Breast epithelium (tissue), 3 donors: ENCODE measurements around the gene FAM43A.

ENCODE experiments used
- CTCF ChIP-seq, 3 donors: fragments of 450-650 bp; IDR thresholded peaks; one replicate each; pipeline ENCODE4 v1.5.1; 2016 to 2017; ENCODE audit warnings: antibody characterized with exemption in 3 of 3, mild to moderate bottlenecking in 3 of 3, moderate library complexity in 3 of 3
- POLR2A ChIP-seq: fragments of 450-650 bp; IDR thresholded peaks from one replicate; pipeline ENCODE4 v1.6.1; 2016; ENCODE audit warnings: antibody characterized with exemption, mild to moderate bottlenecking, moderate library complexity

DNA sequence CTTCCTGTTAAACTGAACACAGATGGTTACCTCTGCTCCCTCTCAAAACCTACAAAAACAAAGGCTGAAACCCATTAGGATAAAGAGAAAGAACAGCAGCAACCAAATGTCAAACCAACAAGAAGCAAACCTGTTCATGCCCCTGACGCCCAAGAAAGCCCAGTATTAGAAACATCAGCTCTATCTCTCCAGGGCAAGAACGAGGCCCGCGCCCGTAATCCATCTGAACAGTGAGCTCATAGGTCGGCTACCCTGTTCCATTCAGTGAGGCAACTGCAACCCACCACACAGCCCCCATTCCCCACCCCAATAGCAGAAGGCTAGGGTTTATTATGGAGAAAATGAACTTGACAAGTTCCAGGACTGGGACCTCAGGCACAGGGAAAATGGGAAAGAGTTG lies 23.7 kb upstream of the FAM43A start:
- TF ChIP-seq CTCF (IDR thresholded peaks at IDR 0.05) (no peak), POLR2A (no peak)
